HL-60 (cell line): ENCODE measurements around the gene TICAM1.
A peak's percentile ranks its signal among the peaks of the same experiment; 100 is the strongest.
"Not testable (repeated sequence)": the region's sequence is repeated elsewhere in the genome, so short reads cannot be mapped to it uniquely, and the experiment has no call there.

Source experiments
- DNase-seq, 2 experiments: peaks; one replicate each; pipeline ENCODE4 v3.0.0-alpha.2; 2010 to 2020; ENCODE audit warnings: low read depth in 1 of 2, low spot score in 1 of 2
- H3K27ac ChIP-seq: fragments of 250-450 bp; sonication (Bioruptor Pico); replicated peaks from 2 replicates; pipeline ENCODE4 v1.5.1; 2020; ENCODE audit warnings: mild to moderate bottlenecking, moderate library complexity
- H3K27me3 ChIP-seq: fragments of 250-450 bp; sonication (Bioruptor Pico); 2 replicates; pipeline ENCODE4 v1.5.1; 2021; ENCODE audit warnings: mild to moderate bottlenecking, moderate library complexity; ENCODE audit not compliant: insufficient read depth, poor library complexity, severe bottlenecking
- H3K4me3 ChIP-seq: replicated peaks from 2 replicates; pipeline ENCODE4 v1.5.1; 2011; ENCODE audit warnings: mild to moderate bottlenecking, control low read depth, low read length; ENCODE audit not compliant: insufficient read depth
- GABPA ChIP-seq: IDR thresholded peaks from 2 replicates; pipeline ENCODE4 v1.6.1; 2012; ENCODE audit warnings: low read depth
- POLR2AphosphoS5 ChIP-seq: IDR thresholded peaks from 2 replicates; pipeline ENCODE4 v1.6.1; 2012; ENCODE audit warnings: low read depth
- SPI1 ChIP-seq: IDR thresholded peaks from 2 replicates; pipeline ENCODE4 v1.6.1; 2012; ENCODE audit warnings: low read depth, mild to moderate bottlenecking, borderline replicate concordance
- TF ChIP-seq, protein P1 (sequence below): IDR thresholded peaks from 2 replicates; pipeline ENCODE4 v1.6.1; 2012; ENCODE audit warnings: low read depth; ENCODE audit not compliant: insufficient replicate concordance
- TF ChIP-seq, protein P2 (sequence below): IDR thresholded peaks from one replicate; pipeline ENCODE4 v1.5.1; 2011; ENCODE audit warnings: low read length, control low read depth, inconsistent platforms; ENCODE audit not compliant: insufficient read depth

Gene TICAM1

DNA sequence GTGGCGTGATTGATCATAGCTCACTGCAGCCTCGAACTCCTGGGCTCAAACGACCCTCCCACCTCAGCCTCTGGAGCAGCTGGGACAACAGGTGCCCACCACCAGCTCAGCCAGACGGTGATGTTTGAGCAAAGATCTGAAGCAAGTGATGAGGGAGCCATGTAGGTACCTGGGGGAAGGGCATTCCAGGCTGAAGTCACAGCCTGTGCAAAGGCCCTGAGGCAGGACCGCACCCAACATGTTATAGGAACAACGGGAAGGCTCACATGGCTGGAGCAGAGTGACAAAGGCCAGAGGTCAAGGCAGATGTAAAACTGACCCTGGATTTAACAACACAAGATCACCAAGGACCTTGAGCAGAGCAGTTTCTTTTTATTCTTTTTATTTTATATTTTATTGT is 25.1 kb downstream of the TICAM1 start:
- Histone ChIP-seq H3K27me3 (no peaks in the 10 kb centered on the region), H3K27ac (no peak overlapping the region), H3K4me3 (no peak overlapping the region)
- TF ChIP-seq, protein P1, sequence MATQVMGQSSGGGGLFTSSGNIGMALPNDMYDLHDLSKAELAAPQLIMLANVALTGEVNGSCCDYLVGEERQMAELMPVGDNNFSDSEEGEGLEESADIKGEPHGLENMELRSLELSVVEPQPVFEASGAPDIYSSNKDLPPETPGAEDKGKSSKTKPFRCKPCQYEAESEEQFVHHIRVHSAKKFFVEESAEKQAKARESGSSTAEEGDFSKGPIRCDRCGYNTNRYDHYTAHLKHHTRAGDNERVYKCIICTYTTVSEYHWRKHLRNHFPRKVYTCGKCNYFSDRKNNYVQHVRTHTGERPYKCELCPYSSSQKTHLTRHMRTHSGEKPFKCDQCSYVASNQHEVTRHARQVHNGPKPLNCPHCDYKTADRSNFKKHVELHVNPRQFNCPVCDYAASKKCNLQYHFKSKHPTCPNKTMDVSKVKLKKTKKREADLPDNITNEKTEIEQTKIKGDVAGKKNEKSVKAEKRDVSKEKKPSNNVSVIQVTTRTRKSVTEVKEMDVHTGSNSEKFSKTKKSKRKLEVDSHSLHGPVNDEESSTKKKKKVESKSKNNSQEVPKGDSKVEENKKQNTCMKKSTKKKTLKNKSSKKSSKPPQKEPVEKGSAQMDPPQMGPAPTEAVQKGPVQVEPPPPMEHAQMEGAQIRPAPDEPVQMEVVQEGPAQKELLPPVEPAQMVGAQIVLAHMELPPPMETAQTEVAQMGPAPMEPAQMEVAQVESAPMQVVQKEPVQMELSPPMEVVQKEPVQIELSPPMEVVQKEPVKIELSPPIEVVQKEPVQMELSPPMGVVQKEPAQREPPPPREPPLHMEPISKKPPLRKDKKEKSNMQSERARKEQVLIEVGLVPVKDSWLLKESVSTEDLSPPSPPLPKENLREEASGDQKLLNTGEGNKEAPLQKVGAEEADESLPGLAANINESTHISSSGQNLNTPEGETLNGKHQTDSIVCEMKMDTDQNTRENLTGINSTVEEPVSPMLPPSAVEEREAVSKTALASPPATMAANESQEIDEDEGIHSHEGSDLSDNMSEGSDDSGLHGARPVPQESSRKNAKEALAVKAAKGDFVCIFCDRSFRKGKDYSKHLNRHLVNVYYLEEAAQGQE: no peak
- TF ChIP-seq, protein P2, sequence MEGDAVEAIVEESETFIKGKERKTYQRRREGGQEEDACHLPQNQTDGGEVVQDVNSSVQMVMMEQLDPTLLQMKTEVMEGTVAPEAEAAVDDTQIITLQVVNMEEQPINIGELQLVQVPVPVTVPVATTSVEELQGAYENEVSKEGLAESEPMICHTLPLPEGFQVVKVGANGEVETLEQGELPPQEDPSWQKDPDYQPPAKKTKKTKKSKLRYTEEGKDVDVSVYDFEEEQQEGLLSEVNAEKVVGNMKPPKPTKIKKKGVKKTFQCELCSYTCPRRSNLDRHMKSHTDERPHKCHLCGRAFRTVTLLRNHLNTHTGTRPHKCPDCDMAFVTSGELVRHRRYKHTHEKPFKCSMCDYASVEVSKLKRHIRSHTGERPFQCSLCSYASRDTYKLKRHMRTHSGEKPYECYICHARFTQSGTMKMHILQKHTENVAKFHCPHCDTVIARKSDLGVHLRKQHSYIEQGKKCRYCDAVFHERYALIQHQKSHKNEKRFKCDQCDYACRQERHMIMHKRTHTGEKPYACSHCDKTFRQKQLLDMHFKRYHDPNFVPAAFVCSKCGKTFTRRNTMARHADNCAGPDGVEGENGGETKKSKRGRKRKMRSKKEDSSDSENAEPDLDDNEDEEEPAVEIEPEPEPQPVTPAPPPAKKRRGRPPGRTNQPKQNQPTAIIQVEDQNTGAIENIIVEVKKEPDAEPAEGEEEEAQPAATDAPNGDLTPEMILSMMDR: no peak
- TF ChIP-seq SPI1 (no peak), GABPA (no peak)
- no peak for DNase-seq

DNA sequence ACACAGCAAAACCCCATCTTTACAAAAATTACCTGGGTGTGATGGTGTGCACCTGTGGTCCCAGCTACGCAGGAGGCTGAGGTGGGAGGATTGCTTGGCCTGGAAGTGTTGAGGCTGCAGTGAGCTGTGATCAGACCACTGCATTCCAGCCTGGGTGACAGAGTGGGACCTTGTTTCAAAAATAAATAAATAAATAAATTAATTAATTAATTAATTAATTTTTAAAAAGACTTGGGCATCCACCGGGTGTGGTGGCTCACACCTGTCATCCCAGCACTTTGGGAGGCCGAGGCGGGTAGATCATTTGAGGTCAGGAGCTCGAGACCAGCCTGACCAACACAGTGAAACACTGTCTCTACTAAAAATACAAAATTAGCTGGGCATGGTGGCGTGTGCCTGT is 26.4 kb downstream of the TICAM1 start:
- H3K27ac ChIP-seq, H3K4me3 ChIP-seq, H3K27me3 ChIP-seq, DNase-seq: not testable (repeated sequence)

DNA sequence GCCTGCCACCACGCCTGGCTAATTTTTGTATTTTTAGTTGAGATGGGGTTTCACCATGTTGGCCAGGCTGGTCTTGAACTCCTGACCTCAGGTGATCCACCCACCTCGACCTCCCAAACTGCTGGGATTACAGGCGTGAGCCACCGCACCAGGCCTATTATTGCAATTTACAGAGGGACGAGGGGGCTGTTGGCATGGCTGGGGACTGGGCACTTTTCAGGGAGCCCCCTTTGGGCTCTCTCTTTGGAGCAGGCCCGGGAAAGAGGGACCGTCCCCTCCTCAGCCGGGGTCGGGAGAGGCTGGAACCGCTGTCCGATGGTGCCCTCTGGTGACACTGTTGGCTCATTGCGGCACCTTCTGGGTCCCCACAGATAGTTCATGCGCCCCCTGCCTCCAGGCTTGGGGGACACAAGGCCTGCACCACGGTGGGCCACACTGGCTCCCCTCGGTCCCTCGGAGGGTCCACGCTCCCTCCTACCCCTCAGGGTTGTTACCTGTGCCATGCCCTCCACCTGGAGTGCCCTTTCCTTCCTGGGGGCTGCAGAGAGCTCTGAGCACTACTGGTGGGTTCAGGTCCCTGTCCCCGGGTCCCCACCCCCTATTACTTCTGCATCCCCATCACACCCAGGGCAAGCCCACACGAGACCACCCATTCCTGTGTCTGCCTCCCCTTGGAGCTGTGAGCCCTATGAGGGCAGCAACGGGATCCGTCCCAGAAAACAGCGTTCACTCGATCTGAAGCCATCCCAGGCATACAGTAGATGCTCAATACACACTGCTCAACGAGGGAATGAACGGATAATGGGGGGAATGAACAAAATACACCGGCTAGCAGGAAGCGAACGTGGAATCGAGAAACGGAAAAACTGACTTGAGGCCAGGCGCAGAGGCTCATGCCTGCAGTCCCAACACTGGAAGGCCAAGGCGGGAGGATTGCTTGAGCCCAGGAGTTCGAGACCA is 27.5 kb downstream of the TICAM1 start:
- no peak for TF ChIP-seq GABPA
- TF ChIP-seq, protein P2: peak; percentile 87
- Histone ChIP-seq H3K4me3 (no peak overlapping the region), H3K27me3 (no peaks in the 10 kb centered on the region), H3K27ac (no peak overlapping the region)
- DNase-seq: peak; percentile 42 to 61

DNA sequence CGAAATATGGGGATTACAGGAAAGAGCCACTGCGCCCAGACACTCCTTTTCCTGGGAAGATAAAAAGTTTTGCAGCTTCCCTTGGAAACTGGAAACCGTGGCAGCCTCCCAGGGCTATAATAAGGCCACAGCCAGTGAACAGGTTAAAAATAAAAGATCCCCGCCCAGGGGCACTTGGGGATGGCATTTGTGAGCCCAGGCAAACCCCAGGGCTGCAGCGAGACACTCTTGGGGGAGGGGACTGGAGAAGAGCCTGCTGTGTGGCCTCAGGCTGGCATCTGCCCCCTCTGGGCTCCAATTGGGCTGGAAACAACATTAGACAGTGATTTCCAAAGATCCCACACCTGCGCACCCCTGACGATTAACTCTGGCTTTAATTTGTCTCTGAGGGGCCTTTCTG is 28.8 kb downstream of the TICAM1 start:
- Histone ChIP-seq H3K27me3 (no peaks in the 10 kb centered on the region), H3K27ac (no peak overlapping the region), H3K4me3 (no peak overlapping the region)
- TF ChIP-seq, protein P1: no peak
- TF ChIP-seq GABPA (no peak), POLR2AphosphoS5 (no peak), SPI1 (no peak)
- TF ChIP-seq, protein P2: no peak
- no peak for DNase-seq
